ENCODE data around the gene CHST9. TPM values are rescaled to one million over a fixed set of nuclear protein-coding genes. Genes with fewer than 3 reads are reported as not detected.

The CHST9 gene
- total and polyA plus RNA-seq, 9 of the 15 experiments (the other 6 are each of a cell fraction or from before 2014, with no cell fraction given), result not detected

DNA sequence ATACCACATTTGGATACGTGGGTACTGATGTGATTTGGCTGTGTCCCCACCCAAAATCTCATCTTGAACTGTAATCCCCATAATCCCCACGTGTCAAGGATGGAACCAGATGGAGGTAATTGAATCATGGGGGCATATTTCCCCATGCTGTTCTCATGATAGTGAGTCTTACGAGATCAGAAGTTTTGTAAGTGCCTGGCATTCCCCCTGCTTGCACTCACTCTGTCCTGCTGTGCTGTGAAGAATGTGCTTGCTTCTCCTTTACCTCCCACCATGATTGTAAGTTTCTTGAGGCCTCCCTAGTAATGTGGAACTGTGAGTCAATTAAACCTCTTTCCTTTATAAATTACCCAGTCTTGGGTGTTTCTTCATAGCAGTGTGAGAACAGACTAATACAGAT is 70.3 kb downstream of the CHST9 start (continued):
- TF ChIP-seq SIN3A (IDR thresholded peaks at IDR 0.05; ENCODE audit: borderline replicate concordance in 2 of 2, control insufficient read depth in 1 of 2, low read depth in 2 of 2, low read length in 2 of 2), result no peak

DNA sequence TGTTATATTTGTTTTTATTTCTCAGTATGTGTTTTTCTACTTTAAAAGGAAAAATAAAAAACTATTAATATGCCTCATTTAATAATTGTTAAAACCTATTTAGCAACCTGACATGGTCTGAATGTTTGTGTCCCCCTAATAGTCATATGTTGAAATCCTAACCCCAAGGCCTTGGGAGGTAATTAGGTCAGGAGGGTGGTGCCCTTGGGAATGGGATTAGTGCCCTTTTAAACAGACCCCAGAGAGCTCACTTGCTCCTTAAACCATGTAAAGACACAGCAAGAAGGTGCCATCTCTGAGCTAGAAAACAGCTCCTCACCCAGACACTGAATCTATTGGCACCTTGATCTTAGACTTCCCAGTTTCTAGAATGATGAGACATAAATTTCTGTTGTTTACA is 71.8 kb downstream of the CHST9 start:
- H3K79me2 ChIP-seq (ENCODE audit: control insufficient read depth, insufficient read depth, low read length), result no peaks in the 10 kb centered on the region
- BruUV-seq (replicated peaks), result no TSS peak
- no peaks in the 10 kb centered on the region for H3K9me3 ChIP-seq (replicated peaks; ENCODE audit: control insufficient read depth, insufficient read depth, low read depth, low read length)
- no peaks in the 10 kb centered on the region for H3K27me3 ChIP-seq (ENCODE audit: control insufficient read depth in 2 of 2, insufficient read depth in 2 of 2, low read length in 2 of 2)
- H3K4me1 ChIP-seq (replicated peaks in 1 of 2; ENCODE audit: control insufficient read depth in 2 of 2, insufficient read depth in 2 of 2, low read length in 2 of 2), result no peaks in the 10 kb centered on the region
- no peaks in the 10 kb centered on the region for H3K36me3 ChIP-seq (ENCODE audit: control insufficient read depth, insufficient read depth, low read length)
- H3K4me2 ChIP-seq (ENCODE audit: insufficient read depth, low read length), result no peak overlapping the region
- no peaks in the 10 kb centered on the region for H4K20me1 ChIP-seq (replicated peaks; ENCODE audit: control insufficient read depth, insufficient read depth, low read length)
- no peak overlapping the region for H3K27ac ChIP-seq (ENCODE audit: extremely low read depth, low read depth, low read length)
- no peak overlapping the region for H3K9ac ChIP-seq (ENCODE audit: insufficient read depth in 1 of 2, low read depth in 2 of 2, low read length in 2 of 2)
- ATAC-seq (no peak), FAIRE-seq (no peak), DNase-seq (ENCODE audit: extremely low read depth in 1 of 4, low spot score in 3 of 4) (no peak)
- H3K9me1 ChIP-seq (ENCODE audit: control insufficient read depth, insufficient read depth, low read length), result no peaks in the 10 kb centered on the region
- in situ Hi-C loops (cut with MboI) (no loop called here), intact Hi-C loops (cut with micrococcal nuclease) (no loop called here)
- no peak overlapping the region for H2AFZ ChIP-seq (ENCODE audit: low read depth, low read length)
- ChIA-PET POLR2A (no interaction called here), CTCF (ENCODE audit: low intra/inter-chr PET ratio) (no interaction called here)
- H3K4me3 ChIP-seq, result no peak overlapping the region
- TF ChIP-seq NFIC (IDR thresholded peaks at IDR 0.05) (no peak), HNRNPL (IDR thresholded peaks at IDR 0.05; ENCODE audit: low read depth, low read length) (no peak), IRF2 (CRISPR knock-in tag; IDR thresholded peaks at IDR 0.05) (no peak), ZNF717 (CRISPR knock-in tag; IDR thresholded peaks at IDR 0.05) (no peak)
- TF ChIP-seq, protein P1, sequence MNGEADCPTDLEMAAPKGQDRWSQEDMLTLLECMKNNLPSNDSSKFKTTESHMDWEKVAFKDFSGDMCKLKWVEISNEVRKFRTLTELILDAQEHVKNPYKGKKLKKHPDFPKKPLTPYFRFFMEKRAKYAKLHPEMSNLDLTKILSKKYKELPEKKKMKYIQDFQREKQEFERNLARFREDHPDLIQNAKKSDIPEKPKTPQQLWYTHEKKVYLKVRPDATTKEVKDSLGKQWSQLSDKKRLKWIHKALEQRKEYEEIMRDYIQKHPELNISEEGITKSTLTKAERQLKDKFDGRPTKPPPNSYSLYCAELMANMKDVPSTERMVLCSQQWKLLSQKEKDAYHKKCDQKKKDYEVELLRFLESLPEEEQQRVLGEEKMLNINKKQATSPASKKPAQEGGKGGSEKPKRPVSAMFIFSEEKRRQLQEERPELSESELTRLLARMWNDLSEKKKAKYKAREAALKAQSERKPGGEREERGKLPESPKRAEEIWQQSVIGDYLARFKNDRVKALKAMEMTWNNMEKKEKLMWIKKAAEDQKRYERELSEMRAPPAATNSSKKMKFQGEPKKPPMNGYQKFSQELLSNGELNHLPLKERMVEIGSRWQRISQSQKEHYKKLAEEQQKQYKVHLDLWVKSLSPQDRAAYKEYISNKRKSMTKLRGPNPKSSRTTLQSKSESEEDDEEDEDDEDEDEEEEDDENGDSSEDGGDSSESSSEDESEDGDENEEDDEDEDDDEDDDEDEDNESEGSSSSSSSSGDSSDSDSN (IDR thresholded peaks at IDR 0.05; ENCODE audit: borderline replicate concordance in 1 of 2, low read depth in 2 of 2, low read length in 2 of 2), result no peak
- TF ChIP-seq, protein P2, sequence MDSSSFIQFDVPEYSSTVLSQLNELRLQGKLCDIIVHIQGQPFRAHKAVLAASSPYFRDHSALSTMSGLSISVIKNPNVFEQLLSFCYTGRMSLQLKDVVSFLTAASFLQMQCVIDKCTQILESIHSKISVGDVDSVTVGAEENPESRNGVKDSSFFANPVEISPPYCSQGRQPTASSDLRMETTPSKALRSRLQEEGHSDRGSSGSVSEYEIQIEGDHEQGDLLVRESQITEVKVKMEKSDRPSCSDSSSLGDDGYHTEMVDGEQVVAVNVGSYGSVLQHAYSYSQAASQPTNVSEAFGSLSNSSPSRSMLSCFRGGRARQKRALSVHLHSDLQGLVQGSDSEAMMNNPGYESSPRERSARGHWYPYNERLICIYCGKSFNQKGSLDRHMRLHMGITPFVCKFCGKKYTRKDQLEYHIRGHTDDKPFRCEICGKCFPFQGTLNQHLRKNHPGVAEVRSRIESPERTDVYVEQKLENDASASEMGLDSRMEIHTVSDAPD (CRISPR knock-in tag; IDR thresholded peaks at IDR 0.05), result no peak
- TF ChIP-seq, protein P3, sequence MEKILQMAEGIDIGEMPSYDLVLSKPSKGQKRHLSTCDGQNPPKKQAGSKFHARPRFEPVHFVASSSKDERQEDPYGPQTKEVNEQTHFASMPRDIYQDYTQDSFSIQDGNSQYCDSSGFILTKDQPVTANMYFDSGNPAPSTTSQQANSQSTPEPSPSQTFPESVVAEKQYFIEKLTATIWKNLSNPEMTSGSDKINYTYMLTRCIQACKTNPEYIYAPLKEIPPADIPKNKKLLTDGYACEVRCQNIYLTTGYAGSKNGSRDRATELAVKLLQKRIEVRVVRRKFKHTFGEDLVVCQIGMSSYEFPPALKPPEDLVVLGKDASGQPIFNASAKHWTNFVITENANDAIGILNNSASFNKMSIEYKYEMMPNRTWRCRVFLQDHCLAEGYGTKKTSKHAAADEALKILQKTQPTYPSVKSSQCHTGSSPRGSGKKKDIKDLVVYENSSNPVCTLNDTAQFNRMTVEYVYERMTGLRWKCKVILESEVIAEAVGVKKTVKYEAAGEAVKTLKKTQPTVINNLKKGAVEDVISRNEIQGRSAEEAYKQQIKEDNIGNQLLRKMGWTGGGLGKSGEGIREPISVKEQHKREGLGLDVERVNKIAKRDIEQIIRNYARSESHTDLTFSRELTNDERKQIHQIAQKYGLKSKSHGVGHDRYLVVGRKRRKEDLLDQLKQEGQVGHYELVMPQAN (IDR thresholded peaks at IDR 0.05; ENCODE audit: borderline replicate concordance), result no peak
- TF ChIP-seq, protein P4, sequence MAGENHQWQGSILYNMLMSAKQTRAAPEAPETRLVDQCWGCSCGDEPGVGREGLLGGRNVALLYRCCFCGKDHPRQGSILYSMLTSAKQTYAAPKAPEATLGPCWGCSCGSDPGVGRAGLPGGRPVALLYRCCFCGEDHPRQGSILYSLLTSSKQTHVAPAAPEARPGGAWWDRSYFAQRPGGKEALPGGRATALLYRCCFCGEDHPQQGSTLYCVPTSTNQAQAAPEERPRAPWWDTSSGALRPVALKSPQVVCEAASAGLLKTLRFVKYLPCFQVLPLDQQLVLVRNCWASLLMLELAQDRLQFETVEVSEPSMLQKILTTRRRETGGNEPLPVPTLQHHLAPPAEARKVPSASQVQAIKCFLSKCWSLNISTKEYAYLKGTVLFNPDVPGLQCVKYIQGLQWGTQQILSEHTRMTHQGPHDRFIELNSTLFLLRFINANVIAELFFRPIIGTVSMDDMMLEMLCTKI (IDR thresholded peaks at IDR 0.05; ENCODE audit: partially characterized antibody), result no peak
